ENCODE results near the gene VDAC2.

The VDAC2 gene

GRCh38 chr10:75253281-75254220 lies 43.0 kb downstream of the VDAC2 start:
- DNase-seq (ENCODE audit: low spot score) = no peak

GRCh38 chr10:75254739-75255138 lies 44.1 kb downstream of the VDAC2 start:
- no peak for DNase-seq (ENCODE audit: low spot score)

- no peak for DNase-seq (ENCODE audit: low spot score)
Observed at GRCh38 chr10:75260990-75261389, 50.4 kb downstream of the VDAC2 start.

- DNase-seq (ENCODE audit: low spot score) = peak; percentile 71
Observed at GRCh38 chr10:75261813-75262705, 51.5 kb downstream of the VDAC2 start.

- no peak for DNase-seq (ENCODE audit: low spot score)
Observed at GRCh38 chr10:75263806-75264205, 53.2 kb downstream of the VDAC2 start.

GRCh38 chr10:75265856-75266255 lies 55.3 kb downstream of the VDAC2 start:
- DNase-seq (ENCODE audit: low spot score) = no peak

GRCh38 chr10:75266945-75267344 lies 56.3 kb downstream of the VDAC2 start:
- DNase-seq (ENCODE audit: low spot score) = no peak

- no peak for DNase-seq (ENCODE audit: low spot score)
Observed at GRCh38 chr10:75269605-75270004, 59.0 kb downstream of the VDAC2 start.

GRCh38 chr10:75272094-75272493 lies 61.5 kb downstream of the VDAC2 start:
- no peak for DNase-seq (ENCODE audit: low spot score)

GRCh38 chr10:75272896-75273295 lies 62.3 kb downstream of the VDAC2 start:
- DNase-seq (ENCODE audit: low spot score) = no peak

GRCh38 chr10:75276069-75276872 lies 65.7 kb downstream of the VDAC2 start:
- no peak for DNase-seq (ENCODE audit: low spot score)

GRCh38 chr10:75280236-75280635 lies 69.6 kb downstream of the VDAC2 start:
- no peak for DNase-seq (ENCODE audit: low spot score)
